ENCODE measurements around the gene LRRC4B.

The LRRC4B gene

GRCh38 chr19:50505856-50506611 is 62.2 kb downstream of the LRRC4B start:
- no peak for DNase-seq (ENCODE audit: low spot score)

DNA sequence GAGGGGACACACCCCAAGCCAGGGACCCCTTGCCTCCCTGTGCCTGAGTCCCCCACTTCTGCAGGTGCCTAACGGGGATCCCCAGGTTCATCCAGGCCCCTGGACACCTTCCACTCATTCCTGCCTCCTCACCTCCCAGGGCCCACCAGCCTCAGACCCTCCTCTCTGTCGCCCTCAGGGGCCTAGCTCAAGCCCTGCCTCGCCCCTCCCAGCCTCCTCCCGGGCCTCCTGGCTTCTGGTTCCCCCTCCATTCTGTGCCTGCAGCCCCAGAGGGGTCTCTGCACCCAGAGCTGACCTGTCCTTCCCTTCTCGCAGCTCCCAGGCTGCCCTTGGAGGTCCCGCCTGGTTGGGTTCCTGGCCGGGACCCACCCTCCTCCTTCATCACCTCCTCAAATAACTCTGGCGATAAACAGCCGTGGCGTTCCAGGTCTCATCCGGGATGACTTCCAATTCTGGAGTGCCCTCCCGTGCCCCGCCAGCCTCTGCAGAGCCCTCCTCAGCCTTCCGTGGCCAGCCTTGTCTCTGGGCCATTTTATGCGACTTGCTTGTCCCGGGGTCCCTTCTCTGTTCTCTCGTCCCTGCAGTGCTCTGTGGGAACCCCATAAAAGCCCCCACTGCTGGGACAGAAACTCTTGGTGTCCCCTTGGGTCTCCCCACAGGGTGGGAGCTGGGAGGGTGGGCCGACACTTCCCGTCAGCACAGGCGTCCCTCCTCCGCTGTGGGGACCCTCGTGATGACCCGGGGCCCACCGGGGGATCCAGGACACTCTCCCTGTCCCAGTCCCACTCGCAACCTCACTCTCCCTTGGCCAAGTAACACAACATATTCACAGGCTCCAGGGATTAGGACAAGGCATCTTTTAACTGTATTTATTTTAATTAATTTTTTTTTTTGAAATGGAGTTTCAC is 66.4 kb downstream of the LRRC4B start:
- DNase-seq (ENCODE audit: low spot score), result no peak

DNA sequence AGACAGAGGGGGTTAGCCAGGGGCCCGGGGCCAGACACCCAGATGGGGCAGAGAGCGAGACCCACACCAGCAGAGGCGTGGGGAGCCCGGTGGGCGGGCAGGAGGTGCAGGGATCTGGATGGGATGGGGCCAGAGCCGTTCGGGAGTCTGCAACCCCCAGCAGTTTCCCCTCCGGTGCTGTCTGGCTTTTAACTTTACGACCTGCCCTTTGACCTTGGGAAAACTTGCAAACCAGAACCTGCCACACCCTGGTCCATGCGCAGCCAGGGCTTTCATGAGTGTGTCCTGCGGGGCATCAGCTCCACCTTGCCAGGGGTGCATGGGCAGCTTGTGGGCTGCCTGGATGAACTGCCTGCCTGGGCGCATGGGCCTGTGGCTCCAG is 67.1 kb downstream of the LRRC4B start:
- DNase-seq (ENCODE audit: low spot score), result no peak

DNA sequence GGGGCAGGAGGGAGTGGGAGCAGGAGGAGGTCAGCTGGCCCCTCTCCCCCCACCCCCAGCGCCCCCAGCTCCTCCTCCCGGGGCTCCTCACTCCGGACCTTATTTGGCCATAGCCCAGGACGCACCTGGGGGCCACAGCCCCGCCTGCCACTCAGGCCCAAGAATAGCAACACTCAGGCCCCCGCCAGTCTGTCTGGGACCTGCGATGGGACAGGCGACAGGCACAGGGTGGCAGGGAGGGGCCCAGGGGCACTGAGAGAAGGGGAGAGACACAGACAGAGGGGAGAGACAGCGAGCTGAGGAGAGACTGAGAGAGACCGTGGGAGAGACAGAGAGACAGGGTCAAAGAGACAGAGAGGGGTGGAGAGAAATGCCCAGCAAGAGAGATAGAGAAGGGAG is 67.5 kb downstream of the LRRC4B start:
- DNase-seq (ENCODE audit: low spot score), result no peak

DNA sequence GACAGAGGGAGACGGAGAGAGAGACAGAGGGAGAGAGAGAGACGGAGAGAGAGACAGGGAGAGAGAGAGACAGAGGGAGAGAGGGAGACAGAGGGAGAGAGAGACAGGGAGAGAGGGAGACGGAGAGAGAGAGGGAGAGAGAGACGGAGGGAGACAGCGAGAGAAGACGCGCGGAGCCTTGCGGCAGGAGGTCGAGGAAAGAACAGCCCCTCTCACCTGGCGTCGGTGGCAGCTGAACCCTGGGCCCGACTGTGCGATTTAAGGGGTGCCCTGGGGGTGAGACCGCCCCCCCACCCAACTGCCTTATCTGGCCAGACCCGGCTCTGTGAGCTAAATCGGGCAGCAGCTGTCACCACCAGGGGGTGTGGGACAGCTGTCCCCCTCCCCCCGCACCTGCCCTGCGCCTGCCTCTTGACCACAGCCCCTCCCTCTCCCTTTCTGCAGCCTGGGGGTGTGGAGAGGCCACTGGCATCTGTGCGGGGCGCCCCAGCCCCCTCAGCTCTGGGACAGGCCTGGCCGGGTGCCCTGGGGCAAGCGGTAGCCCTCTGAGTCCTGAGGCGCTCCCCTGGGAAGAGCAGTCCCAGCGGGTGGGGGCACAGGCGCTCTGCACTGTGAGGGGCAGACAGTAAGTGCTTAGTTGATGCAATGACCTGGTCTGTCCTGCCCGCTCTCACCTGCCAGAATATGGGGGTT is 68.0 kb downstream of the LRRC4B start:
- DNase-seq (ENCODE audit: low spot score), result no peak

- no peak for DNase-seq (ENCODE audit: low spot score)
Observed at GRCh38 chr19:50498219-50499056, 69.8 kb downstream of the LRRC4B start.

DNA sequence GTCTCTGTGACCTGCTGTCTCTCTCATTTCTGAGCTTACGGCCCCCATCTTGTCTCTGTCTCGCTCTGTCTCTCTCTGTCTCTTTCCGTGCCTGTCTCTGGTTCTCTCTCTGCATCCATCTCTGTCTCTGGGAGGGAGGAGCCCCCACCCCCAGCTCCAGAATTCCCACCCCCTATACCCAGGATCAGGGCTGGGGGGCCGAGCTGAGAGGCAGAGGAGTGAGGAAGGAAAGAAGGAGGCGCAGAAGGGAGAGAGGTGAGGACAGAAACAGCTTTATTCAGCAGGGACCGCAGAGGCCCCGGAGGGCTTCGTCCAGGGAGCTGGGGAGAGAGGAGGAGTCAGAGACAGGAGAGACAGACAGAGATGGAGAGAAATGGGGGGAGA is 71.2 kb downstream of the LRRC4B start:
- no peak for DNase-seq (ENCODE audit: low spot score)

DNA sequence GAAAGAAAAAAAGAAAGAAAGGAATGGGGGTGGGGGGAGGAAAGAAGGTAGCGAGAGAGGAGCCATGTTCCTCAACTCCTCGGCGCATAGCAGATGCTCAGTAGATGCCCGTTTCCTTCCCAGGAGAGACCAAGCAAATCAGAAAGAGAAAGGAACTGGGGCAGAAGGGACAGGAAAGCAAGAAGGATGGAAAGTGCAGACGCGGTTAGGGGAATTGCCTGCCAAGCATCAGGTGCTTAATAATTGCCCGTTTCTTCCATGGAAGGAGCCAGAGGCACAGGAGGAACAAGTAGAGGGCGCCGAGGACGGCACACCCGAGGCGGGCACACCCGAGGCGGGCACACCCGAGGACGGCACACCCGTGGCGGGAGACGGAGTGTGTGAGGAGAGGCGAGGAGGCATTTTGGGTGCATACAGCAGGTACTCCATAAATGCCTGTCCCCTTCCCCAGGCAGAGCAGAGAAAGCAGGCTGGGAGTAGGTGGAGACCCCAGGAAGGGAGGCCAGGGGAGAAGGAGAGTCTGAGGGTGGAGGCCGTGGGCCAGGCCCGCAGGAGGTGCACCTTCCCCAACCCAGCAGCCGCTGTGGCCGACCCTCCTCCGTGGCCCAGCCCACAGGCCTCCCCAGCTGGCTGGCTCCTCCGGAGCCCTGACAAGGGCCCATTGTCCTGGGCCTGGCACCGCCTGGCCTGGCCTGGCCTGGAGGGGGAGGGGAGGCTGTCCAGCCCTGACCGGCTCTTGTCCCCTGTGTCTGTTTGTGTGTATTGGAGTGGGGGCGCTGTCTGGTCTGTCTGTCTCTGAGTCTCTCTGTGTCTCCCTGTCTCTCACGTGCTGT is 71.8 kb downstream of the LRRC4B start:
- DNase-seq (ENCODE audit: low spot score), result no peak

GRCh38 chr19:50495020-50495531 is 73.2 kb downstream of the LRRC4B start:
- no peak for DNase-seq (ENCODE audit: low spot score)

DNA sequence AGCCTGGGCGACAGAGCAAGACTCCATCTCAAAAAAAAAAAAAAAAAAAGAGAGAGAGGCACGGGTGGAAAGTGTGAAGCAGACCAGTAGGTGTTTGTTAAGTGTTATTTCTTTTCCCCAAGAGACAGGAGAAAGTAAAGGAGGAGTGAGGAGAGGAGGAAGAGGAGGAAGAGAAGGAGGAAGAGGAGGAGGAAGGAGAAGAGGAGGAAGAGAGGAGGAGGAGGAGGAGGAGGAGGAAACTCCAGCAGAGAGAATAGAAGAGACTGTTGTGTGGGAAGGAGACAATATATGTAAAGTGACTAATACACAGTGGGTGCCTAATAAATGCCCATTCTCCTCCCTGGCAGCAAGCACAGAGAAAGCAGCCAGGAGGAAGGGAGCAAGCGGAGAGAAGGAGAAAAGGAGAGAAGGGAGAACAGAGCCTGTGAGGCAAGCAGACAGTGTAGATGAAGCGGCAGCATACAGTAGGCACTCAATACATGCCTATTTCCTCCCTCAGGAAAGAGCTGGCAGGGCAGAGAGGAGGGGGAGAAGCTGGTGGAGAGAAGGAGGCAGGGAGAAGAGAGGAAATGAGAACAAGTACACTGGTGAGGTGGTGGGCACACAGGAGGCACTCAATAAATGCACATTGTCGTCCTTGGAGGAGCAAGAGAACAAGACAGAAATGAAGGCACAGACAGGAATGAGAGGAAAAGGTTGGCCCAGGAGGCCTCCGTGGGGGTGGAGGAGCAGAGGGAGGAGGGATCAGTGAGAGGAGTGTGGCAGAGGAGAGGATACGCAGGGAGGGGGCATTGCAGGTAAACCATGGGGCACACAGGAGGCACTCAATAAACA is 73.8 kb downstream of the LRRC4B start:
- no peak for DNase-seq (ENCODE audit: low spot score)

DNA sequence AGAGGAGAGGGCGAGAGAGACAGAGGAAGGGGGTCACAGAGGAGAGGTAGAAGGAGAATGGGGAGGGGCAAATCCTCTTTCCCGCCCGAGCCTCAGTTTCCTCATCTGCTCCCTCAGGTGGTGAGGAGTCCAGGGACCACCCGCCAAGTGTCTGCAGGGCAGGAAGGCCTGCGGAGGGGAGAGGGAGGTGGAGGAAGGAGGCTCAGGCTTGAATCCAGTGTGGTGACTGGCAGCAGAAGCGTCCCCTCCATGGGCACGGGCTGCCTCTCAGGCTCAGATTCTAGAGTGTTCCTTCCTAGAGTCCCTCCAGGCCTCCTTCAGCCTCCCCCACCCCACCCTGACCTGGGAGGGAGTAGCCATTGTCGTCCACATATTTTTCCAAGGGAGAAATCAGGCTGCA is 75.1 kb downstream of the LRRC4B start:
- no peak for DNase-seq (ENCODE audit: low spot score)

DNA sequence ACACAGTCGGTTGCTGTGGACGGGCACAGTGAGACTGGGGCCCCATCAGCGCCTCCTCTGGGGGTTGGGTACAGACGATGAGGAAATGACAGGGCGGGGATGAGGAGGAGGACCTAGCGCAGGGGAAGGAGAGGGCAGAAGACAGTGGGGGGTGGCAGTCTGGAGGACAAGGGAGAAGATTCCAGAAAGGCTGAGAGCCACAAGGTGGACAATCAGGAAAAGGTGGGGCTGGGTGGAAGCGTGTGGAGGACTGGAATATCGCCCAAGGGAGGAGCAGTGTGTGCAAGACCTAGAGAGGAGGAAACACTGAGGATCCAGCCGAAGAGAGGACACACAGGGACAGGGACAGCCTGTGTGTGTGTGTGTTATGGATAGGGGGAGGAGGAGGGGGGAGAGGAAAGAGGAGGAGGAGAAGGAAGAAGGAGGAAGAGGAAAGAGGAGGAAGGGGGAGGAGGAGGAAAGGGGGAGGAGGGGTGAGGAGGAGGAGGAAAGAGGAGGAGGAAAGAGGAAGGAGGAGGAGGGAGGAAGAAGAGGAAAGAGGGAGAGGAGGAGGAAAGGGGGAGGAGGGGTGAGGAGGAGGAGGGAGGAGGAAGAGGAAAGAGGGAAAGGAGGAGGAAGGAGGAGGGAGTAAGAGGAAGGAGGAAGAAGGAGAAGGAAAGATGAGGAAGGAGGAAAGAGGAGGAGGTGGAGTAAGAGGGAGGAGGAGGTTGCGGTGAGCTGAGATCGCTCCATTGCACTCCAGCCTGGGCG is 75.8 kb downstream of the LRRC4B start:
- DNase-seq (ENCODE audit: low spot score), result no peak

DNA sequence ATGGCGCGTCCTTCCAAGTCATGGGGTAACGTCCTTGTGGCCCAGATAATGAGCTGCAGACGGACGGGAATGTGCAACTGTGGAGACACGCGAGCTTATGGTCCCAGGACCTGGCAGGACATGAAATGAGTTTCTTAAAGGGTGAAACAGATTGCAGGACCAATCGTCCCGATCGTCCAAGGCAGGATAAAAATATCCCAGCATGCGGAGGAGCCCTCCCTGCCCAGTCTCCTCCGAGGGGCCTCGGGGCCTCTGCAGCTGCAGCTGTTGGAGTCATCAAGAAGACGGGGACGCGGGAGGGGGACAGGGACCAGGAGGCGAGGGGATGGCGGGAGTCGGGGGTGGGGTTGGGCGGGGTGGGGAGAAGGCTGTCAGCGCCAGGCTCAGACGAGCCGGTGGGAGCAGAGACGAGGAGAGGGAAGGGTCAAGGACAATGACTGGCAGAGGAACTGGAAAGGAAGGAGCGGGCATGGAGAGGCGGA is 77.2 kb downstream of the LRRC4B start:
- DNase-seq (ENCODE audit: low spot score), result no peak

GRCh38 chr19:50490411-50490811 is 77.8 kb downstream of the LRRC4B start:
- DNase-seq (ENCODE audit: low spot score), result no peak

- no peak for DNase-seq (ENCODE audit: low spot score)
Observed at GRCh38 chr19:50489461-50490011, 78.7 kb downstream of the LRRC4B start.

- DNase-seq (ENCODE audit: low spot score), result no peak
Observed at GRCh38 chr19:50488389-50489194, 79.6 kb downstream of the LRRC4B start.

GRCh38 chr19:50486823-50487515 is 81.3 kb downstream of the LRRC4B start:
- no peak for DNase-seq (ENCODE audit: low spot score)

Measured in AG08396 (cell line).